ENCODE data around the gene SLC13A2.

Gene SLC13A2

DNA sequence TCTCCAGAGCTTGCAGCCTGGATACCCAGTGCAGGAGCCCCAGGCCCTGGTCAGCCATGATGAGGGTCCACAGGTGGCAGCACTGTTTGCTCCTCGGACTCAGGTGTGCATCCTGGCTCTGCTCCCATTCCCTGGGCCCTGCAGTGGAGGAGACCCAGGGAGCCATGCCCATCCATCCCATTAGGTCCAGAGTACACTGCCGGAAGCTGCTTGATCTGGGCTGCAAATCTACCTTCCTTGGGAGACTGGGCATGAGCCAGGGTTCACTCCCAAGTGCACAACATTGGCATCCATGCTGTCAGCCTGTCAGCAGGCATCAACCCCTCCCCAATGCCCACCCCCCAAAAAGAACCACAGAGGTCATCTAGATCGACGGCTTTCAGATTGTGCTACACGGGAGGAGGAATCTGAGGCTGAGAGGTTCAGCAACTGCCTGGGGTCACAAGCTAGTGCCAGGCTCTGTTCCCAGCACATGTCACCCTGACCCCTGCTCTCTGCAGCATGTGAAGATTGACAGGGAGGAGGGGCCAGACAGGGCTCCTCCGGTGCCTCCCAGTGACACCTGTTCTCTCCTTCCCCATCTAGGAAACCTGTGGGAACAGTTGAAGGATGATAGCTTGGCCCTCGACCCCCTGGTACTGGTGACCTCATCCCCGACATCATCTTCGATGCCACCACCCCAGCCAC lies 63.2 kb downstream of the SLC13A2 start:
- DNase-seq (ENCODE audit: low spot score): no peak

DNA sequence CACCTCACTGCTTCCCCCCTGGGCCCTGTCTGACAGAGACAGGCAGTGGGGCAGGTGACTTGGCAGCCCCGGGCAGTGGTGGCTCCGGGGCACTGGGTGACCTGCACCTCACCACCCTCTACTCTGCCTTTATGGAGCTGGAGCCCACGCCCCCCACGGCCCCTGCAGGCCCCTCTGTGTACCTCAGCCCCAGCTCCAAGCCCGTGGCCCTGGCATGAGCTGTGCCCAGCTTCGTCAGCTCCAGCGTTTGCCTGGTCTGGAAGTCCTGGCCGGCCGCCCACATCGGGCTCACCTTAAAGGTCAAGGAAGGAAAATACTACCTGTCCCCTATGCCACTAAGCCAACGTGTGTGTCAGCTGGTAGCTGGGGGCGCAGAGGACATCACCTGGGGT lies 63.8 kb downstream of the SLC13A2 start:
- no peak for DNase-seq (ENCODE audit: low spot score)

DNA sequence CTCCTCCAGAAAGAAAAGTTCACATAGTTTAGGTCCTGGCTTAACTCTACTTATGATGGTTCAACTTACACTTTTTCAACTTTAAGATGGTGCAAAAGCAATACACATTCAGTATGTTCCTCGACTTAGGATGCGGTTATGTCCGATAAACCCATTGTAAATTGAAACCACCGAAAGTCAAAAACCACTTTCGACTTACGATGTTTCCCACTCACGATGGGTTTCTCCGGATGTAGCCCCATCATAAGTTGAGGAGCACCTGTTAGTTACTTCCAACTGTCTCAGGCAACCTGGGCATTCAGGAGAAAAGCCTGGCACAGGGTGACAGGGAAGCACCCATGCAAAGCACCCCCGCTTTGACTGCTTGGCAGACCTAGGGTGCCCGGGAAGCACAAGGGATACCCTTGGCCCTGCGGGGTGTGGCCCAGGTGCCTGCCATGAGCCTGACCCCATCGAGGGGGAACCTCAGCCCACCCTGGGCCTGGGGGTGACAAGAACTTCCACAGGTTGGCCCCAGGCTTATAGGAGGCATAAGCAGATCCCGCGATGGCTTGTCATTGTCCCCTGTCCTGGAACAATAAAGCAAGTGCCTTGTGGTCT lies 65.0 kb downstream of the SLC13A2 start:
- DNase-seq (ENCODE audit: low spot score): no peak

- DNase-seq (ENCODE audit: low spot score): no peak
Measured at GRCh38 chr17:28540231-28540630, 66.8 kb downstream of the SLC13A2 start.

DNA sequence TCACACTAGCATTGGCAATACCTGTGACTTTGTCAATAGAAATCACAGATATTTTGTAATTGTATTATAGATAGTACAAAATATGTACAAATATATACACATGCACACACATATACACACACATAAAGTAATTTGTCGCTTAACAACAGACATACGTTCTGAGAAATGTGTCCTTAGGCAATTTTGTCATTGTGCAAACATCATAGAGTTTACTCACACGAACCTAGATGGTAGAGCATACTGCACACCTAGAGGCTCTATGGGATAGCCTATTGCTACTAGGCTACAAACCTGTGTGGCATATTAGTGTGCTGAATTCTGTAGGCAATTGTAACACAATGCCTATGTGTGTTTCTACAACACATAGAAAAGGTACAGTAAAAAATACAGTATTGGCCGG lies 68.0 kb downstream of the SLC13A2 start:
- no peak for DNase-seq (ENCODE audit: low spot score)

GRCh38 chr17:28544402-28545140 lies 71.1 kb downstream of the SLC13A2 start:
- no peak for DNase-seq (ENCODE audit: low spot score)

DNA sequence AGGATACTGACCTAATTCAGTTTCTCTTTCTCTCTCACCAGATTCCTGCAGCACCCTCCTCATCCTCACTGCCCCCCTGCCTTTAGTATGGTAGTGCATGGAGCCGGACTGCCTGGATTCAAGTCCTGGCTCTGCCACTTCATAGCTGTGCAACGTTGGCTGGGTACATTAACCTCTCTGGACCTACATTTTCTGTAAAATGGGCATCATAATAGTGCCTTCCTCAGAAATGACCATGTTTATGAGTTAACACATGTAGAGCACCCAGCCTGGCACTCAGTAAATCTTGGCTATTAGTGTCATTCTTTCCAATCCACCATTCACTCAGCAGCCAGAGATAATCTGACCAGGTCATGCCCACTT lies 71.7 kb downstream of the SLC13A2 start:
- DNase-seq (ENCODE audit: low spot score): no peak

- no peak for DNase-seq (ENCODE audit: low spot score)
Measured at GRCh38 chr17:28545787-28546415, 72.5 kb downstream of the SLC13A2 start.

GRCh38 chr17:28547096-28547622 lies 73.7 kb downstream of the SLC13A2 start:
- DNase-seq (ENCODE audit: low spot score): no peak

Measured in globus pallidus (tissue), 1 donor.